Type B pancreatic cell (in vitro differentiated cells): Measurements from ENCODE around the gene SEC14L1. TPM values are rescaled to one million over a fixed set of nuclear protein-coding genes. Genes with fewer than 3 reads are reported as not detected.

Source experiments
- DNase-seq: peaks from one replicate; pipeline ENCODE4 v3.0.0; 2021; ENCODE audit warnings: mixed read lengths; ENCODE audit not compliant: unreplicated experiment; ENCODE audit errors: extremely low spot score
- H3K27ac Mint-ChIP-seq: 2 replicates; pipeline ENCODE4 v1.8.0; 2021; ENCODE audit warnings: mild to moderate bottlenecking, mixed read lengths
- H3K27me3 Mint-ChIP-seq: 2 replicates; pipeline ENCODE4 v1.8.0; 2021; ENCODE audit warnings: mixed read lengths
- H3K36me3 Mint-ChIP-seq: 2 replicates; pipeline ENCODE4 v1.8.0; 2021; ENCODE audit warnings: mixed read lengths
- H3K4me1 Mint-ChIP-seq: one replicate; pipeline ENCODE4 v1.8.0; 2021; ENCODE audit warnings: mixed read lengths; ENCODE audit not compliant: unreplicated experiment
- H3K4me3 Mint-ChIP-seq: 2 replicates; pipeline ENCODE4 v1.8.0; 2021; ENCODE audit warnings: mild to moderate bottlenecking, mixed read lengths
- H3K9me3 Mint-ChIP-seq: 2 replicates; pipeline ENCODE4 v1.8.0; 2021; ENCODE audit warnings: mixed read lengths
- CTCF ChIP-seq: fragments of 200-600 bp; sonication (generic); conservative IDR thresholded peaks from 2 replicates; pipeline ENCODE4 v1.5.0; 2021; ENCODE audit warnings: antibody characterized with exemption, mild to moderate bottlenecking
- total RNA-seq: library from RNA; stranded (reverse); gene quantifications from 2 replicates; pipeline ENCODE4 v1.2.1, GENCODE V29; 2021; ENCODE audit warnings: low replicate concordance

SEC14L1 gene
- total RNA-seq, 1 donor from 2014 or later, result 74.9 TPM

DNA sequence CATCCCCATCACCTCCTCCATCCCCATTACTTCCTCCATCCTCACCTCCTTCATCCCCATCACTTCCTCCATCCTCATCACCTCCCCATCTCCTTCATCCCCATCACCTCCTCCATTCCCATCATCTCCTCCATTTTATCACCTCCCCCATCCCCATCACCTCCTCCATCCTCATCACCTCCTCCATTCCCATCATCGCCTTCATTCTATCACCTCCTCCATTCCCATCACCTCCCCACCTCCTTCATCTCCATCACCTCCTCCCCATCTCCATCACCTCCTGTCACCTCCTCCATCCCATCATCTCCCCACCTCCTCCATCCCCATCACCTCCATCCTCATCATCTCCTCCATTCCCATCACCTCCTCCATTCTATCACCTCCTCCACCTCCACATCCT lies 116.4 kb downstream of the SEC14L1 start:
- H3K27ac Mint-ChIP-seq, result no peak overlapping the region
- no peaks in the 10 kb centered on the region for H3K27me3 Mint-ChIP-seq

GRCh38 chr17:77257596-77258458 lies 117.1 kb downstream of the SEC14L1 start:
- Mint-ChIP-seq H3K36me3 (no peaks in the 10 kb centered on the region), H3K4me3 (no peak overlapping the region), H3K27me3 (no peaks in the 10 kb centered on the region), H3K4me1 (peaks cover 13% of the 10 kb centered on the region), H3K27ac (no peak overlapping the region), H3K9me3 (no peaks in the 10 kb centered on the region)
- no peak for DNase-seq
- TF ChIP-seq CTCF, result no peak

More for the DNA sequence above, 116.4 kb downstream of the SEC14L1 start:
- Mint-ChIP-seq H3K9me3 (no peaks in the 10 kb centered on the region), H3K4me1 (peaks cover 18% of the 10 kb centered on the region), H3K4me3 (no peak overlapping the region), H3K36me3 (no peaks in the 10 kb centered on the region)
- DNase-seq, result no peak
- no peak for TF ChIP-seq CTCF

DNA sequence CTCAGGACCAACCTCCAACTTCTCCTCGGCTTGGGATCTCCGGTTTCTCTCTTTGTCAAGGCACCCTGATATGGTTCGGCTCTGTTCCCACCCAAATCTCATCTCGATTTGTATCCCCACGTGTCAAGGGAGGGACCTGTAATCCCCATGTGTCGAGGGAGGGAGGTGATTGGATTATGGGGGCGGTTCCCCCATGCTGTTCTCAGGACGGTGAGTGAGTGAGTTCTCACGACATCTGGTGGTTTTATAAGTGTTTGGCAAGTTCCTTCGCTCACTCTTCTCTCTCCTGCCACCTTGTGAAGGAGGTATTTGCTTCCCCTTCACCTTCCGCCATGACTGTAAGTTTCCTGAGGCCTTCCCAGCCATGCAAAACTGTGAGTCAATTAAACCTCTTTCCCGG lies 117.9 kb downstream of the SEC14L1 start:
- H3K4me1 Mint-ChIP-seq, result peaks cover 10% of the 10 kb centered on the region
- no peaks in the 10 kb centered on the region for H3K36me3 Mint-ChIP-seq
- no peak overlapping the region for H3K27ac Mint-ChIP-seq
- TF ChIP-seq CTCF, result no peak
- no peak overlapping the region for H3K4me3 Mint-ChIP-seq
- H3K27me3 Mint-ChIP-seq, result no peaks in the 10 kb centered on the region
- DNase-seq, result no peak
- no peaks in the 10 kb centered on the region for H3K9me3 Mint-ChIP-seq

- Mint-ChIP-seq H3K27me3 (no peaks in the 10 kb centered on the region), H3K4me1 (peaks cover 4% of the 10 kb centered on the region), H3K27ac (no peak overlapping the region), H3K4me3 (no peak overlapping the region), H3K36me3 (no peaks in the 10 kb centered on the region), H3K9me3 (no peaks in the 10 kb centered on the region)
- TF ChIP-seq CTCF, result no peak
- DNase-seq, result no peak
These were observed 124.0 kb downstream of the SEC14L1 start for GRCh38 chr17:77264617-77265230.

GRCh38 chr17:77266213-77266612 lies 125.4 kb downstream of the SEC14L1 start:
- H3K27ac Mint-ChIP-seq, result no peak overlapping the region

More at GRCh38 chr17:77266213-77266612, 125.4 kb downstream of the SEC14L1 start:
- H3K4me1 Mint-ChIP-seq, result peaks cover 4% of the 10 kb centered on the region
- no peak for TF ChIP-seq CTCF
- no peaks in the 10 kb centered on the region for H3K36me3 Mint-ChIP-seq
- DNase-seq, result no peak
- no peak overlapping the region for H3K4me3 Mint-ChIP-seq
- no peaks in the 10 kb centered on the region for H3K27me3 Mint-ChIP-seq
- no peaks in the 10 kb centered on the region for H3K9me3 Mint-ChIP-seq
